A673 (cell line): ENCODE measurements around the gene SMIM13. TPM values are rescaled to one million over a fixed set of nuclear protein-coding genes. Genes with fewer than 3 reads are reported as not detected.

Source experiments
- BruUV-seq: library from RNA; stranded (reverse); fragments of 400-500 nt; replicated peaks from 2 replicates; lab custom pipeline; 2021; lab: Mats Ljungman, UMichigan
- CTCF ChIA-PET: fragments of 300-600 bp; sonication (Branson Sonifier 250); formaldehyde crosslinking; loops from one replicate; lab custom pipeline; 2022; ENCODE audit warnings: antibody characterized with exemption; lab: Charles Lee
- POLR2A ChIA-PET: fragments of 300-600 bp; sonication (Branson Sonifier 250); formaldehyde crosslinking; loops from one replicate; lab custom pipeline; 2022; ENCODE audit warnings: antibody characterized with exemption; ENCODE audit not compliant: low non-redundant PET; lab: Charles Lee
- DNase-seq: peaks from one replicate; pipeline ENCODE4 v3.0.0-alpha.2; 2015; ENCODE audit warnings: low spot score
- H3K27ac ChIP-seq: fragments of 200-600 bp; sonication (generic); 2 replicates; pipeline ENCODE4 v1.5.1; 2016; ENCODE audit warnings: mixed run types, low read depth, mild to moderate bottlenecking, mixed read lengths, antibody characterized with exemption, low read length; ENCODE audit not compliant: poor library complexity, severe bottlenecking
- H3K27me3 ChIP-seq: fragments of 200-600 bp; sonication (generic); replicated peaks from 2 replicates; pipeline ENCODE4 v1.6.1; 2017; ENCODE audit warnings: mixed run types, low read depth, mild to moderate bottlenecking, mixed read lengths, antibody characterized with exemption, low read length; ENCODE audit not compliant: insufficient read depth, poor library complexity
- H3K36me3 ChIP-seq: fragments of 200-600 bp; sonication (generic); 2 replicates; pipeline ENCODE4 v1.6.1; 2016; ENCODE audit warnings: mixed run types, mild to moderate bottlenecking, mixed read lengths, antibody characterized with exemption, low read length; ENCODE audit not compliant: insufficient read depth, poor library complexity, severe bottlenecking
- H3K4me1 ChIP-seq: fragments of 200-600 bp; sonication (generic); 2 replicates; pipeline ENCODE4 v1.6.1; 2017; ENCODE audit warnings: mixed run types, mild to moderate bottlenecking, mixed read lengths, antibody characterized with exemption, low read length; ENCODE audit not compliant: insufficient read depth, poor library complexity, severe bottlenecking
- H3K4me3 ChIP-seq: fragments of 200-600 bp; sonication (generic); 2 replicates; pipeline ENCODE4 v1.5.1; 2016; ENCODE audit warnings: low read depth, mixed run types, mild to moderate bottlenecking, mixed read lengths, low read length; ENCODE audit not compliant: poor library complexity, severe bottlenecking
- H3K9me3 ChIP-seq: fragments of 200-600 bp; sonication (generic); 2 replicates; pipeline ENCODE4 v1.6.1; 2016; ENCODE audit warnings: mixed run types, low read depth, mild to moderate bottlenecking, mixed read lengths, antibody characterized with exemption, low read length; ENCODE audit not compliant: poor library complexity, severe bottlenecking
- EZH2 ChIP-seq: fragments of 200-600 bp; sonication (generic); IDR thresholded peaks from 2 replicates; pipeline ENCODE4 v1.6.1; 2017; ENCODE audit warnings: borderline replicate concordance, low read depth, mild to moderate bottlenecking, mixed read lengths, antibody characterized with exemption, low read length; ENCODE audit not compliant: poor library complexity, severe bottlenecking
- intact Hi-C: fragments of 100-400 bp; cut with micrococcal nuclease; formaldehyde crosslinking; loops from one replicate; pipeline ENCODE4 v1.10.0; 2022; ENCODE audit not compliant: unreplicated experiment
- total RNA-seq: library from RNA; stranded (reverse); gene quantifications from 2 replicates; pipeline ENCODE4 v1.2.3, GENCODE V29; 2021
- TF ChIP-seq, protein P1 (sequence below): fragments of 300-800, 200-600 bp; sonication (generic); conservative IDR thresholded peaks from 2 replicates; pipeline ENCODE4 v1.5.1; 2017; ENCODE audit warnings: low read depth, mild to moderate bottlenecking, antibody characterized with exemption, low read length, moderate library complexity, mixed read lengths

The SMIM13 gene
- total RNA-seq, 1 experiment from 2014 or later, result 18.9 TPM

DNA sequence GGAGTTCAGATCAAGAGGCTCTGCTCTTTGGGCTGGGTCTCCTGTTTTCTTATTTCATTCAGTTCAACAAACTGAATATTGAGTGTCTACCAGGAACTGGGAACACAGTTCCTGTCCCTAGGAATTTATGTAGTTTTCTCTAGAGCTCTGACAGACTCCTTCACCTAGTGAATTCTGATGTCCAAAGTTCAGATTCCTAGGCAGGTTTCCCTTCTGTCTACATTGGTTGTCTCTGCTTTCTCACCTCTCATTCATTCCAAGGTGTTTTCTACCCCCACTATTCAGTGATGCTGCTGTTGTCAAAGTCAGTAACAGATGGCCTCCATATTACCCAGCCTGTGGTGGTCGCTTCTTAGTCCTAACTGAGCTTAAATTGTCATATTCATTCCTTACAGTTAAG is 4.4 kb downstream of the SMIM13 start:
- intact Hi-C loops, result no loop called here
- no peaks in the 10 kb centered on the region for H3K27me3 ChIP-seq
- H3K4me1 ChIP-seq, result peaks cover 15% of the 10 kb centered on the region
- H3K27ac ChIP-seq, result no peak overlapping the region
- H3K36me3 ChIP-seq, result peaks cover 5% of the 10 kb centered on the region
- CTCF ChIA-PET, result no interaction called here
- no peak overlapping the region for H3K4me3 ChIP-seq
- BruUV-seq, result no TSS peak
- POLR2A ChIA-PET, result no interaction called here
- DNase-seq, result no peak
- TF ChIP-seq, protein P1, sequence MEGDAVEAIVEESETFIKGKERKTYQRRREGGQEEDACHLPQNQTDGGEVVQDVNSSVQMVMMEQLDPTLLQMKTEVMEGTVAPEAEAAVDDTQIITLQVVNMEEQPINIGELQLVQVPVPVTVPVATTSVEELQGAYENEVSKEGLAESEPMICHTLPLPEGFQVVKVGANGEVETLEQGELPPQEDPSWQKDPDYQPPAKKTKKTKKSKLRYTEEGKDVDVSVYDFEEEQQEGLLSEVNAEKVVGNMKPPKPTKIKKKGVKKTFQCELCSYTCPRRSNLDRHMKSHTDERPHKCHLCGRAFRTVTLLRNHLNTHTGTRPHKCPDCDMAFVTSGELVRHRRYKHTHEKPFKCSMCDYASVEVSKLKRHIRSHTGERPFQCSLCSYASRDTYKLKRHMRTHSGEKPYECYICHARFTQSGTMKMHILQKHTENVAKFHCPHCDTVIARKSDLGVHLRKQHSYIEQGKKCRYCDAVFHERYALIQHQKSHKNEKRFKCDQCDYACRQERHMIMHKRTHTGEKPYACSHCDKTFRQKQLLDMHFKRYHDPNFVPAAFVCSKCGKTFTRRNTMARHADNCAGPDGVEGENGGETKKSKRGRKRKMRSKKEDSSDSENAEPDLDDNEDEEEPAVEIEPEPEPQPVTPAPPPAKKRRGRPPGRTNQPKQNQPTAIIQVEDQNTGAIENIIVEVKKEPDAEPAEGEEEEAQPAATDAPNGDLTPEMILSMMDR, result no peak
- no peak for TF ChIP-seq EZH2
- H3K9me3 ChIP-seq, result peaks cover 3% of the 10 kb centered on the region

DNA sequence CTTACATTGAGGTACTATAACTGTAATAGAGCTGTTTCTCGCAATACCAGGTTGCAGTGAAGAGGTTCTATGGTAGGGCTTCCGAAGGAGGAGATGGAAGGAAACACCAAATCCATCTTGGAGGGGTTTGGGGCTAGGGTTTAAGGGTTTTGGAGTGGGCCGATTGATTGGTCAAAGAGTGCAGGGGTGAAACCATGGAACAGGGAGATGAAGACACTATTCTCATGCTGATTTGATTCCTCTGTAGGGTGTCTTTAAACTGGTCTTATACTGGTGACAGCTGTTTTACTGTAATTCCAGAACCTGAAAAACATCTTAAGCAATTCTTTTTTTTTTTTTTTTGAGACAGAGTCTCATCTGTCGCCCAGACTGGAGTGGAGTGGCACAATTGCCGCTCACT is 7.8 kb downstream of the SMIM13 start:
- Histone ChIP-seq H3K4me3 (no peak overlapping the region), H3K36me3 (peaks cover 5% of the 10 kb centered on the region), H3K27ac (no peak overlapping the region), H3K27me3 (no peaks in the 10 kb centered on the region), H3K9me3 (peaks cover 3% of the 10 kb centered on the region), H3K4me1 (peaks cover under 1% of the 10 kb centered on the region)
- ChIA-PET POLR2A (no interaction called here), CTCF (no interaction called here)
- no peak for DNase-seq
- intact Hi-C loops, result no loop called here
- TF ChIP-seq, protein P1, result no peak
- no peak for TF ChIP-seq EZH2
- BruUV-seq, result no TSS peak

GRCh38 chr6:11103065-11103464 is 9.4 kb downstream of the SMIM13 start:
- Histone ChIP-seq H3K4me1 (no peaks in the 10 kb centered on the region), H3K4me3 (no peak overlapping the region), H3K36me3 (peaks cover 5% of the 10 kb centered on the region), H3K27me3 (no peaks in the 10 kb centered on the region), H3K27ac (no peak overlapping the region), H3K9me3 (peaks cover 3% of the 10 kb centered on the region)
- ChIA-PET POLR2A (no interaction called here), CTCF (no interaction called here)
- intact Hi-C loops, result no loop called here
- no TSS peak for BruUV-seq
- DNase-seq, result no peak
- TF ChIP-seq, protein P1, result no peak
- no peak for TF ChIP-seq EZH2
